ENCODE measurements around the gene HTR3A.

Gene HTR3A

GRCh38 chr11:114025329-114025907, 50.5 kb downstream of the HTR3A start:
- no peak for DNase-seq

GRCh38 chr11:114026355-114026754, 51.4 kb downstream of the HTR3A start:
- no peak for DNase-seq

GRCh38 chr11:114027391-114027790, 52.5 kb downstream of the HTR3A start:
- DNase-seq: no peak

- DNase-seq: no peak
Observed at GRCh38 chr11:114027926-114028325, 53.0 kb downstream of the HTR3A start.

GRCh38 chr11:114031246-114031966, 56.5 kb downstream of the HTR3A start:
- DNase-seq: no peak

- DNase-seq: no peak
Observed at GRCh38 chr11:114031967-114032320, 57.0 kb downstream of the HTR3A start.

- DNase-seq: no peak
Observed at GRCh38 chr11:114033066-114033465, 58.2 kb downstream of the HTR3A start.

- no peak for DNase-seq
Observed at GRCh38 chr11:114033572-114033971, 58.7 kb downstream of the HTR3A start.

- DNase-seq: no peak
Observed at GRCh38 chr11:114034956-114035355, 60.0 kb downstream of the HTR3A start.

GRCh38 chr11:114036147-114036811, 61.4 kb downstream of the HTR3A start:
- peak; percentile 41 for DNase-seq

GRCh38 chr11:114036958-114037357, 62.0 kb downstream of the HTR3A start:
- DNase-seq: no peak

GRCh38 chr11:114039551-114039950, 64.6 kb downstream of the HTR3A start:
- no peak for DNase-seq

All from stimulated activated naive CD4-positive, alpha-beta T cell treated with Interleukin-2 at 50 U/mL for 16 hours (primary cell).